OCI-LY7 (cell line): Measurements from ENCODE around the gene BOK. TPM values are rescaled to one million over a fixed set of nuclear protein-coding genes. Genes with fewer than 3 reads are reported as not detected.
A peak's percentile ranks its signal among the peaks of the same experiment; 100 is the strongest.

Source experiments
- BruUV-seq: library from RNA; stranded (reverse); fragments of 400-500 nt; replicated peaks from 2 replicates; lab custom pipeline; 2021; lab: Mats Ljungman, UMichigan
- CTCF ChIA-PET: fragments of 300-600 bp; sonication (Branson Sonifier 250); formaldehyde crosslinking; loops from one replicate; lab custom pipeline; 2022; ENCODE audit warnings: antibody characterized with exemption; ENCODE audit not compliant: unreplicated experiment; lab: Charles Lee
- POLR2A ChIA-PET: fragments of 300-600 bp; sonication (Branson Sonifier 250); formaldehyde crosslinking; loops from one replicate; lab custom pipeline; 2022; ENCODE audit warnings: antibody characterized with exemption; lab: Charles Lee
- DNase-seq: peaks from one replicate; pipeline ENCODE4 v3.0.0-alpha.2; 2015; ENCODE audit warnings: low spot score
- H2AFZ ChIP-seq: fragments of 200-600 bp; sonication (generic), shearing (Covaris generic); 2 replicates; pipeline ENCODE4 v1.6.1; 2014; ENCODE audit warnings: mild to moderate bottlenecking, antibody characterized with exemption, low read length, moderate library complexity
- H3K27ac ChIP-seq: fragments of 200-600 bp; sonication (generic); 2 replicates; pipeline ENCODE4 v1.5.1; 2014; ENCODE audit warnings: mixed run types, low read depth, mild to moderate bottlenecking, moderate library complexity, low read length, inconsistent platforms; ENCODE audit not compliant: poor library complexity, severe bottlenecking
- H3K36me3 ChIP-seq: fragments of 200-600 bp; sonication (generic); 2 replicates; pipeline ENCODE4 v1.6.1; 2014; ENCODE audit warnings: mild to moderate bottlenecking, antibody characterized with exemption, low read length, moderate library complexity, mixed read lengths; ENCODE audit not compliant: insufficient read depth
- H3K4me1 ChIP-seq: fragments of 200-600 bp; sonication (generic); 2 replicates; pipeline ENCODE4 v1.5.1; 2014; ENCODE audit warnings: mild to moderate bottlenecking, low read length; ENCODE audit not compliant: insufficient read depth, poor library complexity, severe bottlenecking
- H3K4me2 ChIP-seq: fragments of 200-600 bp; sonication (generic); 2 replicates; pipeline ENCODE4 v1.6.1; 2014; ENCODE audit warnings: mild to moderate bottlenecking, low read length
- H3K4me3 ChIP-seq: fragments of 200-600 bp; sonication (generic); 2 replicates; pipeline ENCODE4 v1.5.1; 2014; ENCODE audit warnings: mild to moderate bottlenecking, low read depth, low read length; ENCODE audit not compliant: poor library complexity, severe bottlenecking
- H3K79me2 ChIP-seq: fragments of 200-600 bp; sonication (generic); 2 replicates; pipeline ENCODE4 v1.6.1; 2016; ENCODE audit warnings: low read depth, mild to moderate bottlenecking, low read length, moderate library complexity, mixed read lengths; ENCODE audit not compliant: insufficient read depth
- H3K9me2 ChIP-seq: fragments of 200-600 bp; sonication (generic); 2 replicates; pipeline ENCODE4 v1.6.1; 2016; ENCODE audit warnings: mild to moderate bottlenecking, low read length, mixed read lengths; ENCODE audit not compliant: insufficient read depth
- H3K9me3 ChIP-seq: fragments of 200-600 bp; sonication (generic); 2 replicates; pipeline ENCODE4 v1.6.1; 2014; ENCODE audit warnings: mild to moderate bottlenecking, mixed run types, low read length, mixed read lengths
- H4K20me1 ChIP-seq: fragments of 200-600 bp; sonication (generic); 2 replicates; pipeline ENCODE4 v1.6.1; 2014; ENCODE audit warnings: mild to moderate bottlenecking, antibody characterized with exemption, low read length, moderate library complexity, mixed read lengths; ENCODE audit not compliant: insufficient read depth
- CTCF ChIP-seq: fragments of 200-600 bp; sonication (generic); conservative IDR thresholded peaks from 2 replicates; pipeline ENCODE4 v1.5.1; 2014; ENCODE audit warnings: mild to moderate bottlenecking, antibody characterized with exemption, low read length, moderate library complexity, mixed read lengths
- EZH2phosphoT487 ChIP-seq: fragments of 200-600 bp; sonication (generic); IDR thresholded peaks from 2 replicates; pipeline ENCODE4 v1.6.1; 2018; ENCODE audit warnings: low read depth, borderline replicate concordance, mild to moderate bottlenecking, mixed run types, antibody characterized with exemption, low read length, moderate library complexity, mixed read lengths
- intact Hi-C: fragments of 100-400 bp; cut with micrococcal nuclease; formaldehyde crosslinking; loops from one replicate; pipeline ENCODE4 v1.10.0; 2022; ENCODE audit not compliant: unreplicated experiment
- total RNA-seq, 2 experiments: library from RNA; depleted of rRNA in 1 of 2; stranded (reverse); fragments of >200 nt in 1 of 2; shearing (Covaris generic) in 1 of 2; gene quantifications; 2 replicates each; pipeline ENCODE4 v1.2.3, GENCODE V29; 2014 to 2022

Gene BOK
- total RNA-seq, 2 experiments from 2014 or later, result not detected

- DNase-seq, result peak; percentile 71
- no TSS peak for BruUV-seq
- POLR2A ChIA-PET, result no interaction called here
- H3K79me2 ChIP-seq, result peaks cover 6% of the 10 kb centered on the region; the same call in 1 of the 2 replicates
- H3K36me3 ChIP-seq, result peaks cover 40% of the 10 kb centered on the region
- intact Hi-C loops, result no loop called here
- no peak overlapping the region for H3K27ac ChIP-seq
- CTCF ChIA-PET, result no interaction called here
- peak; percentile 71 for TF ChIP-seq CTCF
- no peak for TF ChIP-seq EZH2phosphoT487
- no peaks in the 10 kb centered on the region for H3K9me3 ChIP-seq
- 0 out of 2 replicates have a peak, but pooled peaks cover 3% of the 10 kb centered on the region for H4K20me1 ChIP-seq
- peak overlapping the region; percentile 44; the same call in 1 of the 2 replicates for H3K4me2 ChIP-seq
- H3K4me3 ChIP-seq, result peak overlapping the region; percentile 17
- H2AFZ ChIP-seq, result no peak overlapping the region
- H3K9me2 ChIP-seq, result no peaks in the 10 kb centered on the region
- peaks cover 12% of the 10 kb centered on the region for H3K4me1 ChIP-seq
Measured at GRCh38 chr2:241609859-241610793, 51.6 kb downstream of the BOK start.

- peaks cover 7% of the 10 kb centered on the region for H3K79me2 ChIP-seq
- no peak overlapping the region for H3K4me3 ChIP-seq
- no peak for TF ChIP-seq CTCF
- no peak for TF ChIP-seq EZH2phosphoT487
- intact Hi-C loops, result no loop called here
- no peak overlapping the region for H2AFZ ChIP-seq
- no peaks in the 10 kb centered on the region for H3K9me2 ChIP-seq
- 0 out of 2 replicates have a peak, but pooled peaks cover 3% of the 10 kb centered on the region for H4K20me1 ChIP-seq
- no peaks in the 10 kb centered on the region for H3K9me3 ChIP-seq
- CTCF ChIA-PET, result no interaction called here
- H3K27ac ChIP-seq, result no peak overlapping the region
- H3K36me3 ChIP-seq, result peaks cover 33% of the 10 kb centered on the region
- DNase-seq, result no peak
- H3K4me2 ChIP-seq, result no peak overlapping the region; the same call in 1 of the 2 replicates
- peaks cover 12% of the 10 kb centered on the region for H3K4me1 ChIP-seq
- BruUV-seq, result no TSS peak
- POLR2A ChIA-PET, result interaction anchor here (0.6 kb wide), 1 partner anchor 350 kb away, joined by 3 read pairs; no protein-coding TSS in a partner anchor
Measured at GRCh38 chr2:241611062-241611461, 52.5 kb downstream of the BOK start.
